Measurements from ENCODE around the gene THNSL1.
"Not testable (repeated sequence)": the region's sequence is repeated elsewhere in the genome, so short reads cannot be mapped to it uniquely, and the experiment has no call there.

Gene THNSL1

GRCh38 chr10:25016376-25017153 is at the start of gene THNSL1:
Gene THNSL1, plus strand, starts transcription at chr10:25016612. Its CDS starts 6,612 bp downstream, at chr10:25023224.
- DNase-seq, result peak; percentile 96 to 97

- DNase-seq, result no peak
These were observed 49.4 kb upstream of the THNSL1 start for GRCh38 chr10:24966962-24967481.

GRCh38 chr10:24968349-24968748 is 48.1 kb upstream of the THNSL1 start:
- no peak for DNase-seq

GRCh38 chr10:24968951-24969350 is 47.5 kb upstream of the THNSL1 start:
- DNase-seq, result not testable (repeated sequence)

GRCh38 chr10:24969841-24970281 is 46.6 kb upstream of the THNSL1 start:
- no peak for DNase-seq

GRCh38 chr10:24971374-24971773 is 45.0 kb upstream of the THNSL1 start:
- no peak for DNase-seq

GRCh38 chr10:24973163-24973562 is 43.2 kb upstream of the THNSL1 start:
- DNase-seq, result no peak

GRCh38 chr10:24974976-24975375 is 41.4 kb upstream of the THNSL1 start:
- no peak for DNase-seq

GRCh38 chr10:24979685-24980084 is 36.7 kb upstream of the THNSL1 start:
- no peak for DNase-seq

- no peak for DNase-seq
These were observed 35.2 kb upstream of the THNSL1 start for GRCh38 chr10:24981161-24981710.

GRCh38 chr10:24982319-24983112 is 33.9 kb upstream of the THNSL1 start:
- no peak for DNase-seq

- DNase-seq, result no peak
These were observed 33.3 kb upstream of the THNSL1 start for GRCh38 chr10:24983130-24983529.

GRCh38 chr10:24983946-24984345 is 32.5 kb upstream of the THNSL1 start:
- no peak for DNase-seq

GRCh38 chr10:24984906-24985305 is 31.5 kb upstream of the THNSL1 start:
- peak in 1 of 2 experiments; percentile 6 for DNase-seq

- no peak for DNase-seq
These were observed 27.4 kb upstream of the THNSL1 start for GRCh38 chr10:24988831-24989640.

GRCh38 chr10:24989867-24990266 is 26.5 kb upstream of the THNSL1 start:
- no peak for DNase-seq

GRCh38 chr10:24991298-24991697 is 25.1 kb upstream of the THNSL1 start:
- no peak for DNase-seq

- no peak for DNase-seq
These were observed 23.8 kb upstream of the THNSL1 start for GRCh38 chr10:24992512-24993133.

- no peak for DNase-seq
These were observed 23.0 kb upstream of the THNSL1 start for GRCh38 chr10:24993237-24993958.

GRCh38 chr10:24995072-24995471 is 21.3 kb upstream of the THNSL1 start:
- no peak for DNase-seq

- no peak for DNase-seq
These were observed 18.4 kb upstream of the THNSL1 start for GRCh38 chr10:24998044-24998443.
